Measurements from ENCODE around the gene RENBP. TPM values are rescaled to one million over a fixed set of nuclear protein-coding genes. Genes with fewer than 3 reads are reported as not detected.
A peak's percentile ranks its signal among the peaks of the same experiment; 100 is the strongest.

RENBP gene
- polyA plus RNA-seq, 1 of the 3 experiments (the other 2 are of a cell fraction) = 0.90 TPM

DNA sequence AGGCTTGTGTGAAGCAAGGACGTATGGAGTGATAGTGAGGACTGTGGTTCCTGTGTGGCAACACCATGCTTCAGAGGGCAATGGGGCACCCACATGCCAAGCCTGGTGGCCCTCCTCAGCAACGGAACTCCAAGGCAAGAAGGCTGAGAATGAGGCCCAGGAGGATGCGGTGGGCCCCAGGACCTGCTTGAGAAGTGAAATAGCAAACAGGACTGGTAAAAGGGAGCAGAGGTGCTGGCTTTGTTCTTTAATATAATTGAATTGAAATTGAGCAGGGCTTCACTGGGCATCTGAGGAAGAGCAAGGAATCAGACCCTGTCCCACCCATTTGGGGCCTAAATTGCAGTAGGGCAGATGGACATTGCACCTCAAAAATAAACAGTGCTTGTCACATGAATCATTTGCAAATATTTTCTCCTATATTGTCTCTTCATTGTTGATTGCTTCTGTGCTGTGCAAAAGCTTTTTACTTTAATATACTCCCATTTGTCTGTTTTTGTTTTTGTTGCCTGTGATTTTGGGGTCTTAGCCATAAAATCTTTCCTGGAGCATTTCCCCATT, 30.4 kb upstream of the RENBP start:
- Histone ChIP-seq H3K4me3 (ENCODE audit: low read depth in 2 of 2, low read length in 1 of 2) (no peak overlapping the region), H3F3A (replicated peaks; ENCODE audit: insufficient read depth) (peaks cover 7% of the 10 kb centered on the region), H3K9me3 (no peaks in the 10 kb centered on the region), H3K79me2 (ENCODE audit: insufficient read depth) (peaks cover 28% of the 10 kb centered on the region), H2AFZ (ENCODE audit: low read depth) (no peak overlapping the region), H3K36me3 (replicated peaks in 1 of 2; ENCODE audit: control insufficient read depth in 1 of 2, insufficient read depth in 2 of 2, low read length in 1 of 2) (no peaks in the 10 kb centered on the region), H3K27me3 (ENCODE audit: insufficient read depth) (no peaks in the 10 kb centered on the region), H3K9me2 (no peaks in the 10 kb centered on the region), H3K27ac (ENCODE audit: low read depth in 2 of 2, low read length in 1 of 2) (no peak overlapping the region; a peak in 1 of 4 replicates), H3K9ac (no peak overlapping the region), H3K4me1 (ENCODE audit: control insufficient read depth in 1 of 2, insufficient read depth in 2 of 2, low read depth in 1 of 2, low read length in 1 of 2) (peaks cover 0 to 17% of the 10 kb centered on the region in 2 experiments; a peak in 1 of 4 replicates), H4K20me1 (ENCODE audit: insufficient read depth) (peaks cover 1% of the 10 kb centered on the region), H3K4me2 (no peak overlapping the region)
- TF ChIP-seq TCF12 (IDR thresholded peaks at IDR 0.05) (no peak), SMC3 (IDR thresholded peaks at IDR 0.05; ENCODE audit: low read depth, low read length) (no peak), GATA2 (CRISPR knock-in tag; IDR thresholded peaks at IDR 0.05) (no peak)
- POLR2A ChIA-PET = interaction anchor here (1.3 kb wide), 1 partner anchor 44 kb away, joined by 3 read pairs; no protein-coding TSS in a partner anchor
- CTCF ChIA-PET = interaction anchor here (1.4 to 1.9 kb wide), 2 partner anchors 28 to 39 kb away, joined by 4 to 13 read pairs; no protein-coding TSS in a partner anchor
- 87% methylated on average over 3 of the region's 3 CpGs for WGBS (ENCODE audit: low lambda C conversion rate)
- no peak for DNase-seq

DNA sequence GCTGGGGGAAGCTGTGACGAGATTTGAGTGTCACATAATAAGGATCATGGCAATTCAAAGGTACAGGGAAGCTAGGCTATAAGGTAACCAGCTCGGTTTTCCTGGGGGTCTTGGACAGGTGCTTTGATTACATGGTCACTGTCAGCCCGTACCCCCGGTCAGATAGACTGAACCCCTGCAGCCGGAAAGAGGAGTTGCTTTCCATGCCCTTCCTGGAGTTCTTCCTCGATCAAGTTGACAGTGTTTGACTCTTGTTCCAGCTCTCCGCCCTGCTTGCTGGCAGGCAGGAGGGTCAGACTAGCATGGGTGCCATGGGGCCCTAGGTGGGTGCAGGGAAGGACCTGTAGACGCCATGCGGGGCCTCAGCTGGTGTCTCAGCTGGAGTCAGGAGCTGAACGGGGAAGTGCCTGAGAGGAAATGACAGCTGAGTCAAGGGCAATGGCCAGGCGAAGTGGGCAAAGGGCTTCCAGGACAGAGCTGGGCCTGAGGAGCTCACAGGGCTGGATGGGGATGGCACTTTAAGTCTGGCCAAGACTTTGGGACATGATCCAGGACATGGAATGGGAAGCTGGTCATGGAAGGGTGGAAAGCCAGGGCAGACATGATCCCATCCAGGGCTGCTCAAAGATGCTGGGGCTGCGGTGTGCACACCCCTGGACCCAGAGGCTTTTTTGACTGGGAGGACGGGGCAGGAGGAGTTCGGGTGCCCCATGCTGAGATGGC, 29.7 kb upstream of the RENBP start:
- no peak overlapping the region for H3K4me3 ChIP-seq (ENCODE audit: low read depth in 2 of 2, low read length in 1 of 2)
- H3K4me1 ChIP-seq (ENCODE audit: control insufficient read depth in 1 of 2, insufficient read depth in 2 of 2, low read depth in 1 of 2, low read length in 1 of 2) = peaks cover 0 to 23% of the 10 kb centered on the region in 2 experiments; a peak in 1 of 4 replicates
- POLR2A ChIA-PET = interaction anchor here (0.5 to 1.3 kb wide), 2 partner anchors 45 to 173 kb away, joined by 3 read pairs; no protein-coding TSS in a partner anchor
- 0 out of 2 replicates have a peak overlapping the region, but pooled peaks have one; percentile 86 for H3K4me2 ChIP-seq
- peak overlapping the region; percentile 36 to 99; a peak in 3 of 4 replicates for H3K27ac ChIP-seq (ENCODE audit: low read depth in 2 of 2, low read length in 1 of 2)
- no peaks in the 10 kb centered on the region for H3K9me2 ChIP-seq
- H3K79me2 ChIP-seq (ENCODE audit: insufficient read depth) = peaks cover 35% of the 10 kb centered on the region
- H4K20me1 ChIP-seq (ENCODE audit: insufficient read depth) = peaks cover 7% of the 10 kb centered on the region
- CTCF ChIA-PET = interaction anchor here (1.4 to 1.9 kb wide), 2 partner anchors 27 to 39 kb away, joined by 4 to 13 read pairs; no protein-coding TSS in a partner anchor
- H3K27me3 ChIP-seq (ENCODE audit: insufficient read depth) = no peaks in the 10 kb centered on the region
- H2AFZ ChIP-seq (ENCODE audit: low read depth) = no peak overlapping the region
- peaks cover 7% of the 10 kb centered on the region for H3F3A ChIP-seq (replicated peaks; ENCODE audit: insufficient read depth)
- 95% methylated on average over 8 of the region's 14 CpGs for WGBS (ENCODE audit: low lambda C conversion rate)
- H3K9ac ChIP-seq = peak overlapping the region; percentile 90; the same call in 1 of the 2 replicates
- no peaks in the 10 kb centered on the region for H3K9me3 ChIP-seq
- no peak for DNase-seq
- H3K36me3 ChIP-seq (replicated peaks in 1 of 2; ENCODE audit: control insufficient read depth in 1 of 2, insufficient read depth in 2 of 2, low read length in 1 of 2) = no peaks in the 10 kb centered on the region
- TF ChIP-seq, protein P1, sequence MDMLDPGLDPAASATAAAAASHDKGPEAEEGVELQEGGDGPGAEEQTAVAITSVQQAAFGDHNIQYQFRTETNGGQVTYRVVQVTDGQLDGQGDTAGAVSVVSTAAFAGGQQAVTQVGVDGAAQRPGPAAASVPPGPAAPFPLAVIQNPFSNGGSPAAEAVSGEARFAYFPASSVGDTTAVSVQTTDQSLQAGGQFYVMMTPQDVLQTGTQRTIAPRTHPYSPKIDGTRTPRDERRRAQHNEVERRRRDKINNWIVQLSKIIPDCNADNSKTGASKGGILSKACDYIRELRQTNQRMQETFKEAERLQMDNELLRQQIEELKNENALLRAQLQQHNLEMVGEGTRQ (IDR thresholded peaks at IDR 0.05; ENCODE audit: borderline replicate concordance, low read depth, low read length) = no peak
- TF ChIP-seq, protein P2, sequence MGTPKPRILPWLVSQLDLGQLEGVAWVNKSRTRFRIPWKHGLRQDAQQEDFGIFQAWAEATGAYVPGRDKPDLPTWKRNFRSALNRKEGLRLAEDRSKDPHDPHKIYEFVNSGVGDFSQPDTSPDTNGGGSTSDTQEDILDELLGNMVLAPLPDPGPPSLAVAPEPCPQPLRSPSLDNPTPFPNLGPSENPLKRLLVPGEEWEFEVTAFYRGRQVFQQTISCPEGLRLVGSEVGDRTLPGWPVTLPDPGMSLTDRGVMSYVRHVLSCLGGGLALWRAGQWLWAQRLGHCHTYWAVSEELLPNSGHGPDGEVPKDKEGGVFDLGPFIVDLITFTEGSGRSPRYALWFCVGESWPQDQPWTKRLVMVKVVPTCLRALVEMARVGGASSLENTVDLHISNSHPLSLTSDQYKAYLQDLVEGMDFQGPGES (IDR thresholded peaks at IDR 0.05; ENCODE audit: low read depth, low read length) = no peak
- TF ChIP-seq CHD2 (IDR thresholded peaks at IDR 0.05; ENCODE audit: low read length, partially characterized antibody) = no peak
- TF ChIP-seq, protein P3, sequence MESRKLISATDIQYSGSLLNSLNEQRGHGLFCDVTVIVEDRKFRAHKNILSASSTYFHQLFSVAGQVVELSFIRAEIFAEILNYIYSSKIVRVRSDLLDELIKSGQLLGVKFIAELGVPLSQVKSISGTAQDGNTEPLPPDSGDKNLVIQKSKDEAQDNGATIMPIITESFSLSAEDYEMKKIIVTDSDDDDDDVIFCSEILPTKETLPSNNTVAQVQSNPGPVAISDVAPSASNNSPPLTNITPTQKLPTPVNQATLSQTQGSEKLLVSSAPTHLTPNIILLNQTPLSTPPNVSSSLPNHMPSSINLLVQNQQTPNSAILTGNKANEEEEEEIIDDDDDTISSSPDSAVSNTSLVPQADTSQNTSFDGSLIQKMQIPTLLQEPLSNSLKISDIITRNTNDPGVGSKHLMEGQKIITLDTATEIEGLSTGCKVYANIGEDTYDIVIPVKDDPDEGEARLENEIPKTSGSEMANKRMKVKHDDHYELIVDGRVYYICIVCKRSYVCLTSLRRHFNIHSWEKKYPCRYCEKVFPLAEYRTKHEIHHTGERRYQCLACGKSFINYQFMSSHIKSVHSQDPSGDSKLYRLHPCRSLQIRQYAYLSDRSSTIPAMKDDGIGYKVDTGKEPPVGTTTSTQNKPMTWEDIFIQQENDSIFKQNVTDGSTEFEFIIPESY (IDR thresholded peaks at IDR 0.05; ENCODE audit: borderline replicate concordance, low read depth) = no peak
- TF ChIP-seq, protein P4, sequence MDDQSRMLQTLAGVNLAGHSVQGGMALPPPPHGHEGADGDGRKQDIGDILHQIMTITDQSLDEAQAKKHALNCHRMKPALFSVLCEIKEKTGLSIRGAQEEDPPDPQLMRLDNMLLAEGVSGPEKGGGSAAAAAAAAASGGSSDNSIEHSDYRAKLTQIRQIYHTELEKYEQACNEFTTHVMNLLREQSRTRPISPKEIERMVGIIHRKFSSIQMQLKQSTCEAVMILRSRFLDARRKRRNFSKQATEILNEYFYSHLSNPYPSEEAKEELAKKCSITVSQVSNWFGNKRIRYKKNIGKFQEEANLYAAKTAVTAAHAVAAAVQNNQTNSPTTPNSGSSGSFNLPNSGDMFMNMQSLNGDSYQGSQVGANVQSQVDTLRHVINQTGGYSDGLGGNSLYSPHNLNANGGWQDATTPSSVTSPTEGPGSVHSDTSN (IDR thresholded peaks at IDR 0.05) = no peak
- TF ChIP-seq, protein P5, sequence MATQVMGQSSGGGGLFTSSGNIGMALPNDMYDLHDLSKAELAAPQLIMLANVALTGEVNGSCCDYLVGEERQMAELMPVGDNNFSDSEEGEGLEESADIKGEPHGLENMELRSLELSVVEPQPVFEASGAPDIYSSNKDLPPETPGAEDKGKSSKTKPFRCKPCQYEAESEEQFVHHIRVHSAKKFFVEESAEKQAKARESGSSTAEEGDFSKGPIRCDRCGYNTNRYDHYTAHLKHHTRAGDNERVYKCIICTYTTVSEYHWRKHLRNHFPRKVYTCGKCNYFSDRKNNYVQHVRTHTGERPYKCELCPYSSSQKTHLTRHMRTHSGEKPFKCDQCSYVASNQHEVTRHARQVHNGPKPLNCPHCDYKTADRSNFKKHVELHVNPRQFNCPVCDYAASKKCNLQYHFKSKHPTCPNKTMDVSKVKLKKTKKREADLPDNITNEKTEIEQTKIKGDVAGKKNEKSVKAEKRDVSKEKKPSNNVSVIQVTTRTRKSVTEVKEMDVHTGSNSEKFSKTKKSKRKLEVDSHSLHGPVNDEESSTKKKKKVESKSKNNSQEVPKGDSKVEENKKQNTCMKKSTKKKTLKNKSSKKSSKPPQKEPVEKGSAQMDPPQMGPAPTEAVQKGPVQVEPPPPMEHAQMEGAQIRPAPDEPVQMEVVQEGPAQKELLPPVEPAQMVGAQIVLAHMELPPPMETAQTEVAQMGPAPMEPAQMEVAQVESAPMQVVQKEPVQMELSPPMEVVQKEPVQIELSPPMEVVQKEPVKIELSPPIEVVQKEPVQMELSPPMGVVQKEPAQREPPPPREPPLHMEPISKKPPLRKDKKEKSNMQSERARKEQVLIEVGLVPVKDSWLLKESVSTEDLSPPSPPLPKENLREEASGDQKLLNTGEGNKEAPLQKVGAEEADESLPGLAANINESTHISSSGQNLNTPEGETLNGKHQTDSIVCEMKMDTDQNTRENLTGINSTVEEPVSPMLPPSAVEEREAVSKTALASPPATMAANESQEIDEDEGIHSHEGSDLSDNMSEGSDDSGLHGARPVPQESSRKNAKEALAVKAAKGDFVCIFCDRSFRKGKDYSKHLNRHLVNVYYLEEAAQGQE (IDR thresholded peaks at IDR 0.05; ENCODE audit: low read depth, low read length) = no peak
- no peak for TF ChIP-seq ELF1 (IDR thresholded peaks at IDR 0.05)
- TF ChIP-seq TAF1 (IDR thresholded peaks at IDR 0.05; ENCODE audit: borderline replicate concordance, low read depth, low read length) = no peak
- TF ChIP-seq RFX5 (IDR thresholded peaks at IDR 0.05; ENCODE audit: low read length) = no peak
- TF ChIP-seq NFIC (IDR thresholded peaks at IDR 0.05; ENCODE audit: borderline replicate concordance) = no peak
- TF ChIP-seq SIN3A (IDR thresholded peaks at IDR 0.05; ENCODE audit: borderline replicate concordance, low read depth, low read length) = no peak
- no peak for TF ChIP-seq MXI1 (IDR thresholded peaks at IDR 0.05; ENCODE audit: low read depth, low read length)
- no peak for TF ChIP-seq NRF1 (IDR thresholded peaks at IDR 0.05; ENCODE audit: low read depth, low read length)
- no peak for TF ChIP-seq JUND (IDR thresholded peaks at IDR 0.05)

All from SK-N-SH (cell line).